Activated CD4-positive, alpha-beta T cell treated with anti-CD3 and anti-CD28 coated beads, Interleukin-10, Interleukin-2, amounts not matched to agents 100 ng/mL and 50 ng/mL, durations not matched to agents 16 hours and 8 hours (primary cell): ENCODE measurements around the gene GABBR2.

Experiments used
- DNase-seq: peaks from one replicate; pipeline ENCODE4 v3.0.0-alpha.2; 2020

The GABBR2 gene

GRCh38 chr9:98625728-98626127 lies 83.0 kb downstream of the GABBR2 start:
- DNase-seq, result no peak

GRCh38 chr9:98619788-98620187 lies 88.9 kb downstream of the GABBR2 start:
- no peak for DNase-seq

- DNase-seq, result no peak
These were observed 93.1 kb downstream of the GABBR2 start for GRCh38 chr9:98615633-98616032.

GRCh38 chr9:98614941-98615340 lies 93.8 kb downstream of the GABBR2 start:
- DNase-seq, result no peak

GRCh38 chr9:98612061-98612752 lies 96.5 kb downstream of the GABBR2 start:
- no peak for DNase-seq

GRCh38 chr9:98611319-98611718 lies 97.4 kb downstream of the GABBR2 start:
- DNase-seq, result no peak

GRCh38 chr9:98610711-98611110 lies 98.0 kb downstream of the GABBR2 start:
- no peak for DNase-seq

- DNase-seq, result no peak
These were observed 98.5 kb downstream of the GABBR2 start for GRCh38 chr9:98610211-98610610.

GRCh38 chr9:98609646-98610045 lies 99.1 kb downstream of the GABBR2 start:
- no peak for DNase-seq

GRCh38 chr9:98607787-98608186 lies 100.9 kb downstream of the GABBR2 start:
- no peak for DNase-seq

GRCh38 chr9:98607152-98607551 lies 101.6 kb downstream of the GABBR2 start:
- no peak for DNase-seq

- DNase-seq, result no peak
These were observed 102.0 kb downstream of the GABBR2 start for GRCh38 chr9:98606730-98607129.

GRCh38 chr9:98605116-98605515 lies 103.6 kb downstream of the GABBR2 start:
- DNase-seq, result no peak

- DNase-seq, result no peak
These were observed 104.8 kb downstream of the GABBR2 start for GRCh38 chr9:98603821-98604383.

GRCh38 chr9:98602839-98603500 lies 105.8 kb downstream of the GABBR2 start:
- no peak for DNase-seq

- DNase-seq, result no peak
These were observed 108.1 kb downstream of the GABBR2 start for GRCh38 chr9:98600631-98601030.

- DNase-seq, result no peak
These were observed 109.0 kb downstream of the GABBR2 start for GRCh38 chr9:98599566-98600216.

- no peak for DNase-seq
These were observed 109.9 kb downstream of the GABBR2 start for GRCh38 chr9:98598861-98599260.

GRCh38 chr9:98597236-98597771 lies 111.4 kb downstream of the GABBR2 start:
- DNase-seq, result no peak

GRCh38 chr9:98596486-98596885 lies 112.2 kb downstream of the GABBR2 start:
- no peak for DNase-seq

GRCh38 chr9:98594546-98595160 lies 114.1 kb downstream of the GABBR2 start:
- no peak for DNase-seq

- no peak for DNase-seq
These were observed 115.1 kb downstream of the GABBR2 start for GRCh38 chr9:98593354-98594253.
